Measurements from ENCODE around the gene NXPH2. TPM values are rescaled to one million over a fixed set of nuclear protein-coding genes. Genes with fewer than 3 reads are reported as not detected.
"Not testable (repeated sequence)": the region's sequence is repeated elsewhere in the genome, so short reads cannot be mapped to it uniquely, and the experiment has no call there.

NXPH2 gene
- total RNA-seq, 2 donors from 2014 or later = not detected

DNA sequence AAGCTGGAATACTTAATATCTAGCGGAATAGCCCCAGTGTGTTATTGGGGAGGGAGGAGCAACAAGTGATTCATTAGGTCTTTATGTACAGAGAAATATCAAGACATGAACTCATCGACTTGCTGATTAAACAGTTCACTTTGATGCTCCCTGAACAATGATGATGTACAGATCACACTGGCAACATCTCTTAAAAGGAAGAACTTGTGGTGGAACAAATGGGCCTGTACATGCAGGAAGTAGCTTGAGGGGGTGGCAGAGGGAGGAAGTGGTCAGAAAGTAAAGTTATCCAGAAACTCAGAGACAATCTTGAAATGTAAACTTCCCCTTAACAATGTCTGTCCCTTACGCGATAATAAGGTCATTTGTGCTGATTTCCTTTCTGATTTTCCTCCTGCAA, 90.5 kb downstream of the NXPH2 start:
- no peak overlapping the region for H3K27ac Mint-ChIP-seq
- H3K9me3 Mint-ChIP-seq = peaks cover 0 to 9% of the 10 kb centered on the region in 2 donors
- no peak for DNase-seq (ENCODE audit: low spot score in 2 of 2)
- no peaks in the 10 kb centered on the region for H3K36me3 Mint-ChIP-seq
- ATAC-seq = peak; percentile 37 to 68

DNA sequence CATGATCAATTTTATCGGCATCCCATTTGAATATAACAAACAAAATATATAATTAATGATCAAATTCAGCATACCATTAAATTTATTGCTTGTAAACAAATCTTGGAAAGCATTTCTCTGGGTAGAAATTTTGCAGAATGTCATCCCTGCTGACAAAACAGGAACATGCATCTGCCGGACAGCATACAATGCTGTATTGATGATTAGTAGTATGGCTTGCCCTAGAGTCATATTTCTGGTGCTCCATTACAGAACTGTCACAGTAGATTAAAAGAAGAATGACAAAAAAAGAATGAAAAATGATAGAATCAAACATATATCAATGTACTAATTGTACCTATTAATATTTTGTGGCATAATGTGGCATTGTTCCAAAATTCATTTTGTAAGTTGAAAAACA, 98.0 kb downstream of the NXPH2 start:
- ATAC-seq (no peak), DNase-seq (ENCODE audit: low spot score in 2 of 2) (no peak)
- no peaks in the 10 kb centered on the region for H3K36me3 Mint-ChIP-seq

DNA sequence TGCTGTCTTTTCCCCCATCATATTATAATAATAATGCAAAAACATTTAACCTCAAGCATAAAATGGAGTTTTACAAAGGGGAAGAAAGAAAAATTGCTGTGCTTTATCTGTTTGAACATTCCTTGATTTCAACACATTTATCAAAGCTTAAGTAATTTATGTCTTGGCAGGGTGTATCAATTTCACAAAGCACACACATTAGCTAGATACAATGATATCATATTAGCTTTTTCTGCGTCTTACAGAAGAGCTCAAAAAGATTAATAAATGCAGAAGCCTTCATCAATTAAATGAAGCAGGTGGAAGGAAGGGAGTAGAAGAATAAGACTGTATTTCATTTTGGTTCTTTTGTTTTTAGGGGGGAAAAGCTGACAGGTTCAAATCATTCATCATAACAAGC, 103.0 kb downstream of the NXPH2 start:
- Mint-ChIP-seq H3K9me3 (no peaks in the 10 kb centered on the region), H3K27ac (no peak overlapping the region), H3K36me3 (no peaks in the 10 kb centered on the region)
- ATAC-seq (no peak), DNase-seq (ENCODE audit: low spot score in 2 of 2) (no peak)

More for the DNA sequence above, 98.0 kb downstream of the NXPH2 start:
- no peak overlapping the region for H3K27ac Mint-ChIP-seq
- H3K9me3 Mint-ChIP-seq = no peaks in the 10 kb centered on the region

- no peak for DNase-seq (ENCODE audit: low spot score in 2 of 2)
- Mint-ChIP-seq H3K36me3 (no peaks in the 10 kb centered on the region), H3K9me3 (no peaks in the 10 kb centered on the region), H3K27ac (no peak overlapping the region)
- ATAC-seq = no peak
Measured at GRCh38 chr2:138676619-138677021, 103.6 kb downstream of the NXPH2 start.

- H3K27ac Mint-ChIP-seq = no peak overlapping the region
- no peaks in the 10 kb centered on the region for H3K9me3 Mint-ChIP-seq
- no peak for DNase-seq (ENCODE audit: low spot score in 2 of 2)
- no peak for ATAC-seq
- H3K36me3 Mint-ChIP-seq = no peaks in the 10 kb centered on the region
Measured at GRCh38 chr2:138671566-138671965, 108.6 kb downstream of the NXPH2 start.

DNA sequence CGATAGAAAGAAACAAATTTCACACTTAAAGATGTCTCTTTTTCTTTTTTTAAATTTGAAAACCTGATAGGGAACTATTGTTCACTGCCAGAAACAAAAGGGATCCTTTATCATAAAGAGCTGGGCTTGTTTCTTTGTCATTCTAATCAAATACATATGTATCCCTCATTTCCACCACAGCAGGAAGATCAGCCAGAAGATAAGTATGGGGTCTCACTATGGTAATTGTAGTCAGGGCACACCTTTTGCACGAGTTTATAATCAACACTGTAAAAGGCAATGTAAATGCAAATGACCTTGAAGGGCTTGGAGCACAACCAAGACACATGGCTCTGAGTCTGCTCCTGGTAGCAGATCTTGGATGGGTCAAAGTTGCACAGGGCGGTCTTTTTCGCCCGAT, 109.5 kb downstream of the NXPH2 start:
- no peaks in the 10 kb centered on the region for H3K36me3 Mint-ChIP-seq
- no peak for ATAC-seq
- DNase-seq (ENCODE audit: low spot score in 2 of 2) = no peak
- H3K27ac Mint-ChIP-seq = no peak overlapping the region
- no peaks in the 10 kb centered on the region for H3K9me3 Mint-ChIP-seq

DNA sequence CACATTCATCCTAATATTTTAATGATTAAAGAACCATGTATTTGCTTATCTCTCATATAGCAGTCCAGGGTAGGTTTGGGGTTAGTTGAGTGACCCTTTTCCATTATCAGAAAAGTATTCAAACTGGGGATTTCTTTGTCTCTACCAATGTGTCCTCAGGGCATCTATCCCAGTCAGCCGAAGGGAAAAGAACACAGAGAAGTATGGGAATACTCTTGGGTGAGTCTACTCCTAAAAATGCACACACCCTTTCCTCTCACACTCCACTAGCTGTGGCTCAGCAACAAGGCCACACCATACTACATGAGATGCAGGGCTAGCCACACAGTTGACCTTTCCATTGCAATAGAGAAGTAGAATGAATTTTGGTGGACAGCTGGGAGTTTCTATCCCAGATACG, 114.3 kb downstream of the NXPH2 start:
- no peak for DNase-seq (ENCODE audit: low spot score in 2 of 2)
- no peaks in the 10 kb centered on the region for H3K9me3 Mint-ChIP-seq
- ATAC-seq = no peak
- H3K36me3 Mint-ChIP-seq = no peaks in the 10 kb centered on the region
- H3K27ac Mint-ChIP-seq = no peak overlapping the region

GRCh38 chr2:138658187-138658894, 121.8 kb downstream of the NXPH2 start:
- H3K36me3 Mint-ChIP-seq = no peaks in the 10 kb centered on the region
- H3K27ac Mint-ChIP-seq = no peak overlapping the region
- ATAC-seq (no peak), DNase-seq (ENCODE audit: low spot score in 2 of 2) (no peak)
- H3K9me3 Mint-ChIP-seq = peaks cover 0 to 4% of the 10 kb centered on the region in 2 donors

DNA sequence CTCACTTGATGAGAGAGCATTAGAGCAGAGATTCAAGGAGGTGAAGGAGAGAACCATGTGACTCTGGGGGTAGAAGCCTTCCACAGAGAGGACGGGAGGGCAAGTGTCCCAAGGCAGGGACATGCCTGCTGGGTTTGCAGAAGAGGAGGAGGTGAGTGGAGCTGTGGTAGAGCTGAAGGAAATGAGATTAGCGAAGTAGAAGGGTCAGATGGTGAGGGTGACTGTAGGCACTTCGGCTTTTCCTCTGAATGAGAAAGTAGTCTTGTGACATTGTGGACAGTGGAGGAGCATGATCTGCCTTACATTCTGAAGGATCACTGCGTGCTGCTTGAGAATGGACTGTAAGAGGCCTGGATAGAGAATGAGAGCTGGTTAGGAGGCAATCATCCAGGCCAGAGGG, 126.0 kb downstream of the NXPH2 start:
- ATAC-seq (no peak), DNase-seq (ENCODE audit: low spot score in 2 of 2) (no peak)
- Mint-ChIP-seq H3K27ac (no peak overlapping the region), H3K36me3 (no peaks in the 10 kb centered on the region), H3K9me3 (peaks cover 3 to 4% of the 10 kb centered on the region in 2 donors)

GRCh38 chr2:138652378-138652777, 127.8 kb downstream of the NXPH2 start:
- no peak for ATAC-seq
- Mint-ChIP-seq H3K9me3 (peaks cover 3 to 4% of the 10 kb centered on the region in 2 donors), H3K36me3 (no peaks in the 10 kb centered on the region), H3K27ac (no peak overlapping the region)
- no peak for DNase-seq (ENCODE audit: low spot score in 2 of 2)

DNA sequence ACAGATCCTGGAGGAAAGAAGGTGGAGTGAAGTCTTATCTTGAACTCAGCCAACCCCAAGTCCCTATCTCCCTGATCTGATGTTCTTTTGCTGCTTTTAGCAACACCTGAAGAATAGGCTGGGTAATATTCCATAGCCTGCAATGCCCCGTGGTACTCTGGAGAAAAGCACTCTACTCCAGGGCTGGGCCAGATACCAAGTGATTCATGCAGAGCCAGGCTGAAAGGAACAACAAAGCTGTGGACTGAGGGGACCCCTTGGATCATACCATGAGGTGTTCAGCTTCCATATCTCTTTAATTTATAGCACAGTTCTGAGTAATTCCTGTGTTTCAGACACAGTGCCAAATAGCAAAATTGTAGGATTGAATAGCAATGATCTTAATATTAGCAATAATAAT, 130.6 kb downstream of the NXPH2 start:
- Mint-ChIP-seq H3K9me3 (peaks cover 3 to 4% of the 10 kb centered on the region in 2 donors), H3K36me3 (no peaks in the 10 kb centered on the region)
- DNase-seq (ENCODE audit: low spot score in 2 of 2) = no peak

GRCh38 chr2:138648606-138649005, 131.6 kb downstream of the NXPH2 start:
- Mint-ChIP-seq H3K27ac (no peak overlapping the region), H3K36me3 (no peaks in the 10 kb centered on the region), H3K9me3 (peaks cover 0 to 3% of the 10 kb centered on the region in 2 donors)
- ATAC-seq = no peak
- no peak for DNase-seq (ENCODE audit: low spot score in 2 of 2)

More for the DNA sequence above, 130.6 kb downstream of the NXPH2 start:
- no peak overlapping the region for H3K27ac Mint-ChIP-seq
- ATAC-seq = no peak

DNA sequence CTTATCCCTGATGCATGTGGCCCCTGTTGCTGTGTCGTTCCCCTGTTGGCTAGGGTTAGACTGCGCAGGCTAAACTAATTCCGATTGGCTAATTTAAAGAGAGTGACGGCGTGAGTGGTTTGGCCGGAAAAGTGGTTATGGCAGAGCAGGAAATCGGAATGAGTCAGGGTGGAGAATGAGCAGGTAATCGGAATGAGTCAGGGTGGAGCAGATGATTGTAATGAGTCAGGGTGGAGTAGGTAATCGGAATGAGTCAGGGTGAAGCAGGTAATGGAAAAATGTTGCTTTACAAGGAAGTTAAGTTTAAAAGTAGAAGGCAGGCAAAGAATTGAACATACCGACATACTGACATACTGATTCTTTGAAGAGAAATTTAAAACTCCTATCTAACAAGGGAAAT, 135.4 kb downstream of the NXPH2 start:
- not testable (repeated sequence) for DNase-seq (ENCODE audit: low spot score in 2 of 2); H3K27ac Mint-ChIP-seq; H3K36me3 Mint-ChIP-seq; ATAC-seq; H3K9me3 Mint-ChIP-seq

- H3K36me3 Mint-ChIP-seq = no peaks in the 10 kb centered on the region
- H3K27ac Mint-ChIP-seq = no peak overlapping the region
- DNase-seq (ENCODE audit: low spot score in 2 of 2) (no peak), ATAC-seq (no peak)
- peaks cover 0 to 3% of the 10 kb centered on the region in 2 donors for H3K9me3 Mint-ChIP-seq
Measured at GRCh38 chr2:138640921-138641676, 139.1 kb downstream of the NXPH2 start.

DNA sequence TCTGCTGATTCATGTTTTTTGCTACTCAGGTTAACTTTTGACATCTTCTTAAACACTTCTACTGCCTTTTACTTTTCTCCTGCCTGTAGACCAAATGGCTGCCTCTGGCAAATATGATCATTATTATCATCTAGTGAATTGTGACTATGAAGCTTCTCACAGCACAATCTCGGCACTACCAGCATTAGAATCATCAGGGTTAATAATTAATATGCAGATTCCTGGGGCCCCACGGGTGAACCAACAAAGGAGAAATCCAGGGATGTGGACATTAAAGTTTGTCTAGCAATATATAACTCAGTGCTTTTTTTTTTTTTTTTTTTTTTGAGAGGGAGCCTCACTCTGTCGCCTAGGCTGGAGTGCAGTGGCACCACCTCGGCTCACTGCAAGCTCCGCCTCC, 142.5 kb downstream of the NXPH2 start:
- ATAC-seq (no peak), DNase-seq (ENCODE audit: low spot score in 2 of 2) (no peak)
- Mint-ChIP-seq H3K9me3 (no peaks in the 10 kb centered on the region), H3K36me3 (no peaks in the 10 kb centered on the region), H3K27ac (no peak overlapping the region)

- no peaks in the 10 kb centered on the region for H3K9me3 Mint-ChIP-seq
- DNase-seq (ENCODE audit: low spot score in 2 of 2) = no peak
- no peak overlapping the region for H3K27ac Mint-ChIP-seq
- no peaks in the 10 kb centered on the region for H3K36me3 Mint-ChIP-seq
- no peak for ATAC-seq
Measured at GRCh38 chr2:138637061-138637460, 143.1 kb downstream of the NXPH2 start.

DNA sequence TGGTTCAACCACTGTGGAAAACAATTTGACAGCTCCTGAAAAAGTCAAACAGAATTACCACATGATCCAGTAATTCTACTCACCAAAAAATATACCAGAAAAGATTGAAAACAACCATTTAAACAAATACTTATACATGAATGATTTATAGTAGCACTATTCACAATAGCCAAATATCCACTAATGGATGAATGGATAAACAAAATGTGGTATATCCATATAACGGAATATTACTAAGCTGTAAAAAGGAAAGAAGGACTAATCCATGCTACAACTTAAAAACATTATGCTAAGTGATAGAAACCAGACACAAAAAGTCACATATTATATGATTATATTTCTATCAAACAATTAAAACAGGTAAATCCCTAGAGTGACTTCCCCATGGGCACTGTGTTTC, 147.1 kb downstream of the NXPH2 start:
- H3K9me3 Mint-ChIP-seq = no peaks in the 10 kb centered on the region
- no peak for ATAC-seq
- H3K27ac Mint-ChIP-seq = no peak overlapping the region

More for the DNA sequence above, 147.1 kb downstream of the NXPH2 start:
- no peak for DNase-seq (ENCODE audit: low spot score in 2 of 2)
- H3K36me3 Mint-ChIP-seq = peaks cover 0 to 7% of the 10 kb centered on the region in 2 donors

Data from activated naive CD4-positive, alpha-beta T cell treated with anti-CD3 and anti-CD28 coated beads, Interleukin-2, amount 50 U/mL, for 72 hours (primary cell).